PC-3 (cell line): ENCODE measurements around the gene ST3GAL4.
"Not testable (repeated sequence)": the region's sequence is repeated elsewhere in the genome, so short reads cannot be mapped to it uniquely, and the experiment has no call there.

Source experiments
- CTCF ChIP-seq: fragments of 300-600 bp; sonication (generic); conservative IDR thresholded peaks from 2 replicates; pipeline ENCODE4 v1.5.1; 2017; ENCODE audit warnings: antibody characterized with exemption, low read depth, mild to moderate bottlenecking, low read length
- EZH2 ChIP-seq: fragments of 300-600 bp; sonication (generic); IDR thresholded peaks from one replicate; pipeline ENCODE4 v1.6.1; 2017; ENCODE audit warnings: antibody characterized with exemption, mild to moderate bottlenecking, low read length; ENCODE audit not compliant: unreplicated experiment
- EZH2phosphoT487 ChIP-seq: fragments of 300-600 bp; sonication (generic); IDR thresholded peaks from 2 replicates; pipeline ENCODE4 v1.6.1; 2018; ENCODE audit warnings: mild to moderate bottlenecking, antibody characterized with exemption, low read length, borderline replicate concordance

DNA sequence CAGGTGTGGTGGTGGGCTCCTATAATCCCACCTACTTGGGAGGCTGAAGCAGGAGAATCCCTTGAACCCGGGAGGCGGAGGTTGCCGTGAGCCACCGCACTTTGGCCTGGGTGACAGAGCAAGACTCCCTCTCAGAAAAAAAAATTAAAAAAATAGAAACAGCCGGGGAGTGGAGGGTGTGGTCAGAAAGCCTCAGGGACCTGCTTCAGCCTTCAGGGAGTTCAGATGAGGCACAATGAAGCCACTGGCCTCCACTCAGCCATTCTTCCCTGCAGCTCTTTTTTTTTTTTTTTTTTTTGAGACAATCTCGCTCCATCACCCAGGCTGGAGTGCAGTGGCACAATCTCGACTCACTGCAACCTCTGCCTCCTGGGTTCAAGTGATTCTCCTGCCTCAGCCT, 8.5 kb upstream of the ST3GAL4 start:
- TF ChIP-seq CTCF, EZH2, EZH2phosphoT487: not testable (repeated sequence)
